Erythroblast (primary cell): ENCODE results near the gene AVPI1.

ENCODE experiments used
- GATA1 ChIP-seq: IDR thresholded peaks from 2 replicates; pipeline ENCODE4 v1.6.1; 2011; ENCODE audit warnings: low read depth, mild to moderate bottlenecking, control low read depth, low read length, moderate library complexity
- POLR2A ChIP-seq: IDR thresholded peaks from 2 replicates; pipeline ENCODE4 v1.6.1; 2011; ENCODE audit warnings: mild to moderate bottlenecking, low read length

DNA sequence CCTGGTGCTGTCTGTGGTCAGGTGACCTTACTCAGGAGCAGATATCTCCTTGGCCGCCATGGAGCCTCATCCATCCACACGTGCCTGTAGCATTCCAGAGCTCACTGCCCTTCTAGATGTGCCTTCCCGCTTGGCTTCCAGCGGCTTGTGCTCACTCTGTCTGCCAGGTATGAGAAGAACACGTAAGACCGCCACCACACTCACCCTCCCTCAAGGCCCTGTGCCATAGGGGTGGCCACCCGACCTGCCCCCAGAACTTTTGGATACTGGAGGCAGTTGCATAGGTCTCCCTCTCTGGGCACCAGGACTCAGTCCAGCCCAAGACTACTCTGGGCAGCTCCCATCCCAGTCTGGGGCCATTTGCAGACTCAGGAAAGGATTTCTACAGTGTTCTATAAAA is 30.6 kb upstream of the AVPI1 start:
- TF ChIP-seq POLR2A (no peak), GATA1 (no peak)
